K562 (cell line): ENCODE data around the gene CLTC. TPM values are rescaled to one million over a fixed set of nuclear protein-coding genes. Genes with fewer than 3 reads are reported as not detected.
A peak's percentile ranks its signal among the peaks of the same experiment; 100 is the strongest.

Experiments used
- AFF4 ChIP-seq: sonication (generic); formaldehyde crosslinking; IDR thresholded peaks from 2 replicates; pipeline ENCODE4 v1.8.0; 2023; ENCODE audit warnings: mild to moderate bottlenecking, missing genetic modification reagents
- ARID1B ChIP-seq: fragments of 450-650 bp; IDR thresholded peaks from 2 replicates; pipeline ENCODE4 v1.6.1; 2016; ENCODE audit warnings: antibody characterized with exemption, mild to moderate bottlenecking, inconsistent platforms
- GABPB2 ChIP-seq: fragments of 250-450 bp; sonication (Bioruptor Pico); conservative IDR thresholded peaks from 2 replicates; pipeline ENCODE4 v1.5.1; 2021; ENCODE audit warnings: mild to moderate bottlenecking
- HDAC2 ChIP-seq: fragments of 450-650 bp; IDR thresholded peaks from 2 replicates; pipeline ENCODE4 v1.6.1; 2016; ENCODE audit warnings: mild to moderate bottlenecking
- HNRNPL ChIP-seq: fragments of 200-400 bp; formaldehyde crosslinking; IDR thresholded peaks from 2 replicates; pipeline ENCODE4 v1.6.1; 2017; ENCODE audit warnings: low read depth, mild to moderate bottlenecking, low read length
- MLLT1 ChIP-seq, 2 experiments: fragments of 450-650 bp; IDR thresholded peaks; 2 replicates each; pipeline ENCODE4 v1.6.1; 2016
- NFYB ChIP-seq: IDR thresholded peaks from 2 replicates; pipeline ENCODE4 v1.6.1; 2011; ENCODE audit warnings: mild to moderate bottlenecking, moderate library complexity; ENCODE audit not compliant: insufficient read length; ENCODE audit errors: extremely low read depth
- NR1H2 ChIP-seq: sonication (generic); formaldehyde crosslinking; IDR thresholded peaks from 2 replicates; pipeline ENCODE4 v1.4.0; 2020; ENCODE audit warnings: mild to moderate bottlenecking, missing genetic modification reagents
- NR4A1 ChIP-seq, 2 experiments: fragments of 250-450 bp in 1 of 2; fragments of 450-650 bp in 1 of 2; sonication (Bioruptor Pico) in 1 of 2; IDR thresholded peaks; 2 replicates each; pipeline versions ENCODE4 v1.4.0 to v1.6.1; 2016 to 2020; ENCODE audit warnings: mild to moderate bottlenecking in 2 of 2, missing compliant biosample characterization in 1 of 2, missing genetic modification characterization in 1 of 2, moderate library complexity in 1 of 2
- POLR2AphosphoS5 ChIP-seq: IDR thresholded peaks from 2 replicates; pipeline ENCODE4 v1.6.1; 2011; ENCODE audit warnings: mild to moderate bottlenecking, low read depth, low read length, moderate library complexity; ENCODE audit not compliant: control insufficient read depth, insufficient read depth
- SMARCA4 ChIP-seq: fragments of 450-650 bp; IDR thresholded peaks from 2 replicates; pipeline ENCODE4 v1.6.1; 2016
- SMARCE1 ChIP-seq: fragments of 450-650 bp; IDR thresholded peaks from 2 replicates; pipeline ENCODE4 v1.7.1; 2016; ENCODE audit warnings: mild to moderate bottlenecking
- TEAD1 ChIP-seq, 2 experiments: fragments of 450-650 bp in 1 of 2; sonication (generic) in 1 of 2; formaldehyde crosslinking; IDR thresholded peaks; 2 replicates each; pipeline versions ENCODE4 v1.4.0 to v1.8.0; 2020 to 2022; ENCODE audit warnings: mild to moderate bottlenecking in 2 of 2, missing genetic modification reagents in 1 of 2
- THRA ChIP-seq: fragments of 450-650 bp; IDR thresholded peaks from 2 replicates; pipeline ENCODE4 v1.6.1; 2017; ENCODE audit warnings: mild to moderate bottlenecking, moderate library complexity
- TSC22D4 ChIP-seq: fragments of 450-650 bp; IDR thresholded peaks from 2 replicates; pipeline ENCODE4 v1.6.1; 2016; ENCODE audit warnings: missing genetic modification characterization, missing biosample characterization, control low read depth
- polyA plus RNA-seq, 8 experiments: library from polyadenylated mRNA; depleted of rRNA in 4 of 8; stranded (reverse) in 5 of 8; unstranded in 3 of 8; fragments of >200 nt; fragmentation: Nextera tagmentation in 2 of 8; fragmentation: Illumina TruSeq in 1 of 8; extraction: Ambion mirVana in 2 of 8; extraction: Trizol in 1 of 8; gene quantifications; 2 replicates each; pipeline versions ENCODE4 v1.2.1 to v1.2.3, GENCODE V29; 2011 to 2014; ENCODE audit warnings: inconsistent platforms in 1 of 8, missing spikeins in 1 of 8
- total RNA-seq, 7 experiments: library from RNA; depleted of rRNA in 6 of 7; stranded (reverse); fragments of >200 nt in 6 of 7; fragmentation: Illumina TruSeq in 2 of 7; extraction: Trizol in 2 of 7; gene quantifications; 2 replicates each; pipeline versions ENCODE4 v1.2.1 to v1.2.3, GENCODE V29; 2011 to 2021; ENCODE audit warnings: low replicate concordance in 1 of 7
- TF ChIP-seq, protein P1 (sequence below): sonication (generic); formaldehyde crosslinking; IDR thresholded peaks from 2 replicates; pipeline ENCODE4 v1.8.0; 2023; ENCODE audit warnings: mild to moderate bottlenecking, missing genetic modification reagents
- TF ChIP-seq, protein P2 (sequence below): IDR thresholded peaks from 2 replicates; pipeline ENCODE4 v1.6.1; 2016; ENCODE audit warnings: missing genetic modification characterization, missing compliant biosample characterization

CLTC gene
- total and polyA plus RNA-seq, 9 of the 15 experiments (the other 6 are each of a cell fraction or from before 2014, with no cell fraction given) = 115 to 267 (median 174) TPM

GRCh38 chr17:59620518-59621259, 994 bp downstream of the CLTC start (continued):
- TF ChIP-seq ARID1B (peak; percentile 43), THRA (no peak), SMARCE1 (0 out of 2 replicates have a peak, but pooled peaks have one; percentile 17), HDAC2 (0 out of 2 replicates have a peak, but pooled peaks have one; percentile 47), AFF4 (0 out of 2 replicates have a peak, but pooled peaks have one; percentile 42), TSC22D4 (tag) (no peak), NR1H2 (CRISPR knock-in tag) (0 out of 2 replicates have a peak, but pooled peaks have one; percentile 8), TEAD1 (CRISPR knock-in tag; IDR thresholded peaks at IDR 0.05) (no peak), GABPB2 (CRISPR knock-in tag) (no peak), POLR2AphosphoS5 (peak; percentile 38; the same call in 1 of the 2 replicates), NR4A1 (CRISPR knock-in tag; IDR thresholded peaks at IDR 0.05) (no peak), NR4A1 (tag; IDR thresholded peaks at IDR 0.05) (no peak), SMARCA4 (peak; percentile 30; the same call in 1 of the 2 replicates), HNRNPL (no peak), MLLT1 (IDR thresholded peaks at IDR 0.05) (peak; percentile 50 to 54; a peak in 1 of 4 replicates), NFYB (no peak)
- TF ChIP-seq, protein P1, sequence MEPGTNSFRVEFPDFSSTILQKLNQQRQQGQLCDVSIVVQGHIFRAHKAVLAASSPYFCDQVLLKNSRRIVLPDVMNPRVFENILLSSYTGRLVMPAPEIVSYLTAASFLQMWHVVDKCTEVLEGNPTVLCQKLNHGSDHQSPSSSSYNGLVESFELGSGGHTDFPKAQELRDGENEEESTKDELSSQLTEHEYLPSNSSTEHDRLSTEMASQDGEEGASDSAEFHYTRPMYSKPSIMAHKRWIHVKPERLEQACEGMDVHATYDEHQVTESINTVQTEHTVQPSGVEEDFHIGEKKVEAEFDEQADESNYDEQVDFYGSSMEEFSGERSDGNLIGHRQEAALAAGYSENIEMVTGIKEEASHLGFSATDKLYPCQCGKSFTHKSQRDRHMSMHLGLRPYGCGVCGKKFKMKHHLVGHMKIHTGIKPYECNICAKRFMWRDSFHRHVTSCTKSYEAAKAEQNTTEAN (CRISPR knock-in tag) = no peak
- TF ChIP-seq, protein P2, sequence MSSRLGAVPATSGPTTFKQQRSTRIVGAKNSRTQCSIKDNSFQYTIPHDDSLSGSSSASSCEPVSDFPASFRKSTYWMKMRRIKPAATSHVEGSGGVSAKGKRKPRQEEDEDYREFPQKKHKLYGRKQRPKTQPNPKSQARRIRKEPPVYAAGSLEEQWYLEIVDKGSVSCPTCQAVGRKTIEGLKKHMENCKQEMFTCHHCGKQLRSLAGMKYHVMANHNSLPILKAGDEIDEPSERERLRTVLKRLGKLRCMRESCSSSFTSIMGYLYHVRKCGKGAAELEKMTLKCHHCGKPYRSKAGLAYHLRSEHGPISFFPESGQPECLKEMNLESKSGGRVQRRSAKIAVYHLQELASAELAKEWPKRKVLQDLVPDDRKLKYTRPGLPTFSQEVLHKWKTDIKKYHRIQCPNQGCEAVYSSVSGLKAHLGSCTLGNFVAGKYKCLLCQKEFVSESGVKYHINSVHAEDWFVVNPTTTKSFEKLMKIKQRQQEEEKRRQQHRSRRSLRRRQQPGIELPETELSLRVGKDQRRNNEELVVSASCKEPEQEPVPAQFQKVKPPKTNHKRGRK (tag) = no peak
